Measurements from ENCODE around the gene C1QTNF6. TPM values are rescaled to one million over a fixed set of nuclear protein-coding genes. Genes with fewer than 3 reads are reported as not detected.

C1QTNF6 gene
- total and polyA plus RNA-seq, 2 donors (not counting 3 experiments of a cell fraction or from before 2014, with no cell fraction given) = 20.2 to 27.6 TPM

DNA sequence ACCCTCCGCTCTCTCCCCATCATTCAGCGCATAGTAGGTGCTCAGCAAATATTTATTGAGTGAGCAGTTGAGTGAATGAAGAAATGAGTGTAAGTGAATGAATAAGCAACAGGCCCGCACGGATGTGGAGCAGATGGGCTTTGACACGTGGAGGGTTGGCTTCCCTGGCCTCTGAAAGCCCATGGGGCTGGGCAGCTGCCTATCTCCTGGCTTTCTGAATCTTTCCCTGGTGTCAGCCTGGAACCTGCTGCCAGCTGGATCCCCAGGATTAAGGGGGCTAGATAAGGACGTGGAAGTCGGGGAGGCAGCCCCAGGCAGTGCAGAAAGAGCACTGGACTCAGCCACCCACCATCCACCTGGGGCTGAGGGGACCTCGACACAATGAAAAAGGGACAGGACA, 50.9 kb downstream of the C1QTNF6 start:
- CTCF ChIA-PET = no interaction called here
- POLR2A ChIA-PET = no interaction called here
- Histone ChIP-seq H3K4me1 (ENCODE audit: control insufficient read depth, extremely low read depth, insufficient read depth, low read length) (no peaks in the 10 kb centered on the region), H3K9me3 (replicated peaks; ENCODE audit: control insufficient read depth, insufficient read depth, low read length) (no peaks in the 10 kb centered on the region), H3K4me2 (ENCODE audit: insufficient read depth, low read length) (no peak overlapping the region), H3K36me3 (ENCODE audit: control insufficient read depth in 2 of 2, extremely low read depth in 1 of 2, insufficient read depth in 2 of 2, low read length in 2 of 2) (no peaks in the 10 kb centered on the region), H2AFZ (ENCODE audit: low read depth, low read length) (no peak overlapping the region), H3K9ac (replicated peaks; ENCODE audit: extremely low read depth, insufficient read depth, low read length) (no peak overlapping the region), H3K79me2 (ENCODE audit: control insufficient read depth, insufficient read depth, low read length) (no peaks in the 10 kb centered on the region), H3K4me3 (replicated peaks in 1 of 3; ENCODE audit: insufficient read depth in 1 of 3, low read depth in 1 of 3, low read length in 3 of 3) (no peak overlapping the region), H3K27ac (ENCODE audit: insufficient read depth, low read depth, low read length) (no peak overlapping the region), H4K20me1 (replicated peaks; ENCODE audit: control insufficient read depth, extremely low read depth, insufficient read depth, low read length) (no peaks in the 10 kb centered on the region), H3K9me1 (replicated peaks; ENCODE audit: control insufficient read depth, extremely low read depth, insufficient read depth, low read length) (no peaks in the 10 kb centered on the region), H3K27me3 (ENCODE audit: control insufficient read depth in 2 of 2, insufficient read depth in 2 of 2, low read length in 2 of 2) (no peaks in the 10 kb centered on the region)
- no peak for TF ChIP-seq POLR2A (IDR thresholded peaks at IDR 0.05; ENCODE audit: low read depth, low read length)
- no peak for DNase-seq (ENCODE audit: low read depth, low spot score)
- dilution Hi-C loops (cut with MboI; ENCODE audit: extremely low pct_ligation_motif_present, low sequenced_read_pairs) = no loop called here
- intact Hi-C loops (cut with micrococcal nuclease) = no loop called here
- FAIRE-seq = no peak
- no TSS peak for BruUV-seq (replicated peaks)

DNA sequence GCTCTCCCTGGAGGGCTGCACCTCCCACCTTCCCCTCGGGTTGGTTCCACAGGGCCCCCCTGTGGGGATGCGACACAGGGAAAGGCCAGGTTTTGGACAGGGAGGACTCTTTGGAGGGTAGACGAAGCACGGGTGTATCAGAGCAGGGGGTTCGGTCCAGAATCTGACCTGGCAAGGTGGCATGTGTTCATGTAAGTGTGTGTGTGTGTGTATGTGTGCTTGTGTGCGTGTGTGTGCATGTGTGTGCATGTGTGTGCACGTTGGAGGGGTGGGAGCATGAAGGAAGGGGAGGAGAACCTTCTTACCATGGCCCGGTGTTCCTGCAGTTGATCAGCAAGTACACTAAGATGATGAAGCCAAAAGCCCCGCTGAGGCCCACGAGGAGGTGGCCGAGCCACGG, 53.0 kb downstream of the C1QTNF6 start:
- Histone ChIP-seq H3K4me3 (replicated peaks in 1 of 3; ENCODE audit: insufficient read depth in 1 of 3, low read depth in 1 of 3, low read length in 3 of 3) (no peak overlapping the region), H2AFZ (ENCODE audit: low read depth, low read length) (no peak overlapping the region), H4K20me1 (replicated peaks; ENCODE audit: control insufficient read depth, extremely low read depth, insufficient read depth, low read length) (no peaks in the 10 kb centered on the region), H3K9me1 (replicated peaks; ENCODE audit: control insufficient read depth, extremely low read depth, insufficient read depth, low read length) (no peaks in the 10 kb centered on the region), H3K27me3 (ENCODE audit: control insufficient read depth in 2 of 2, insufficient read depth in 2 of 2, low read length in 2 of 2) (no peaks in the 10 kb centered on the region), H3K79me2 (ENCODE audit: control insufficient read depth, insufficient read depth, low read length) (no peaks in the 10 kb centered on the region), H3K4me2 (ENCODE audit: insufficient read depth, low read length) (no peak overlapping the region), H3K36me3 (ENCODE audit: control insufficient read depth in 2 of 2, extremely low read depth in 1 of 2, insufficient read depth in 2 of 2, low read length in 2 of 2) (no peaks in the 10 kb centered on the region), H3K4me1 (ENCODE audit: control insufficient read depth, extremely low read depth, insufficient read depth, low read length) (no peaks in the 10 kb centered on the region), H3K9me3 (replicated peaks; ENCODE audit: control insufficient read depth, insufficient read depth, low read length) (no peaks in the 10 kb centered on the region), H3K9ac (replicated peaks; ENCODE audit: extremely low read depth, insufficient read depth, low read length) (no peak overlapping the region), H3K27ac (ENCODE audit: insufficient read depth, low read depth, low read length) (no peak overlapping the region)
- TF ChIP-seq EZH2 (IDR thresholded peaks at IDR 0.05; ENCODE audit: borderline replicate concordance, low read depth, low read length, severe bottlenecking) = no peak
- TF ChIP-seq MYC (IDR thresholded peaks at IDR 0.05; ENCODE audit: low read depth, low read length) = no peak
- TF ChIP-seq FOS (IDR thresholded peaks at IDR 0.05; ENCODE audit: borderline replicate concordance, insufficient read depth, low read length) = no peak
- TF ChIP-seq MAX (IDR thresholded peaks at IDR 0.05; ENCODE audit: insufficient read depth, insufficient read length) = no peak
- TF ChIP-seq, protein P1, sequence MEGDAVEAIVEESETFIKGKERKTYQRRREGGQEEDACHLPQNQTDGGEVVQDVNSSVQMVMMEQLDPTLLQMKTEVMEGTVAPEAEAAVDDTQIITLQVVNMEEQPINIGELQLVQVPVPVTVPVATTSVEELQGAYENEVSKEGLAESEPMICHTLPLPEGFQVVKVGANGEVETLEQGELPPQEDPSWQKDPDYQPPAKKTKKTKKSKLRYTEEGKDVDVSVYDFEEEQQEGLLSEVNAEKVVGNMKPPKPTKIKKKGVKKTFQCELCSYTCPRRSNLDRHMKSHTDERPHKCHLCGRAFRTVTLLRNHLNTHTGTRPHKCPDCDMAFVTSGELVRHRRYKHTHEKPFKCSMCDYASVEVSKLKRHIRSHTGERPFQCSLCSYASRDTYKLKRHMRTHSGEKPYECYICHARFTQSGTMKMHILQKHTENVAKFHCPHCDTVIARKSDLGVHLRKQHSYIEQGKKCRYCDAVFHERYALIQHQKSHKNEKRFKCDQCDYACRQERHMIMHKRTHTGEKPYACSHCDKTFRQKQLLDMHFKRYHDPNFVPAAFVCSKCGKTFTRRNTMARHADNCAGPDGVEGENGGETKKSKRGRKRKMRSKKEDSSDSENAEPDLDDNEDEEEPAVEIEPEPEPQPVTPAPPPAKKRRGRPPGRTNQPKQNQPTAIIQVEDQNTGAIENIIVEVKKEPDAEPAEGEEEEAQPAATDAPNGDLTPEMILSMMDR (IDR thresholded peaks at IDR 0.05; ENCODE audit: extremely low read depth in 1 of 2, insufficient read depth in 1 of 2, low read depth in 1 of 2, low read length in 2 of 2) = no peak
- no peak for TF ChIP-seq POLR2AphosphoS5 (IDR thresholded peaks at IDR 0.05; ENCODE audit: insufficient read depth, low read depth, low read length)
- no peak for TF ChIP-seq GATA2 (IDR thresholded peaks at IDR 0.05; ENCODE audit: insufficient read depth, insufficient read length, low read depth, low read length)
- TF ChIP-seq JUN (IDR thresholded peaks at IDR 0.05; ENCODE audit: borderline replicate concordance, insufficient read depth, insufficient read length, low read depth) = no peak
- TF ChIP-seq POLR2A (IDR thresholded peaks at IDR 0.05; ENCODE audit: low read depth, low read length) = no peak
- intact Hi-C loops (cut with micrococcal nuclease) (no loop called here), dilution Hi-C loops (cut with MboI; ENCODE audit: extremely low pct_ligation_motif_present, low sequenced_read_pairs) (no loop called here)
- DNase-seq (ENCODE audit: low read depth, low spot score) (no peak), FAIRE-seq (no peak)
- ChIA-PET POLR2A (no interaction called here), CTCF (no interaction called here)
- no TSS peak for BruUV-seq (replicated peaks)

All from endothelial cell of umbilical vein (primary cell).